ENCODE results near the gene ZNF823. TPM values are rescaled to one million over a fixed set of nuclear protein-coding genes. Genes with fewer than 3 reads are reported as not detected.
"Not testable (repeated sequence)": the region's sequence is repeated elsewhere in the genome, so short reads cannot be mapped to it uniquely, and the experiment has no call there.

The ZNF823 gene
- total RNA-seq, 2 donors from 2014 or later = 10.7 to 13.1 TPM

- H3K36me3 ChIP-seq = peaks cover 13% of the 10 kb centered on the region
- no peak for TF ChIP-seq CTCF (IDR thresholded peaks at IDR 0.05)
- H3K27ac ChIP-seq = no peak overlapping the region
- H3K9ac ChIP-seq (ENCODE audit: low read depth in 2 of 2, low read length in 2 of 2) = no peak overlapping the region
- no peaks in the 10 kb centered on the region for H3K4me1 ChIP-seq
- no peak overlapping the region for H3K4me3 ChIP-seq
- intact Hi-C loops (cut with DNase I) = loop anchor here (10.0 kb wide), 2 partner anchors 76 to 106 kb away; no protein-coding TSS in a partner anchor
- H3K27me3 ChIP-seq = no peaks in the 10 kb centered on the region
- DNase-seq = no peak
- peaks cover 4% of the 10 kb centered on the region for H3K9me3 ChIP-seq
Observed at GRCh38 chr19:11780431-11781020, 41.8 kb upstream of the ZNF823 start.

- peaks cover 13% of the 10 kb centered on the region for H3K36me3 ChIP-seq
- H3K4me3 ChIP-seq; DNase-seq; H3K9me3 ChIP-seq; H3K27ac ChIP-seq; H3K27me3 ChIP-seq; H3K9ac ChIP-seq (ENCODE audit: low read depth in 2 of 2, low read length in 2 of 2); H3K4me1 ChIP-seq; intact Hi-C loops (cut with DNase I): not testable (repeated sequence)
Observed at GRCh38 chr19:11776669-11777068, 37.9 kb upstream of the ZNF823 start.

- H3K4me3 ChIP-seq; H3K27ac ChIP-seq; DNase-seq; intact Hi-C loops (cut with DNase I); H3K9me3 ChIP-seq; H3K4me1 ChIP-seq; H3K27me3 ChIP-seq; H3K36me3 ChIP-seq; H3K9ac ChIP-seq (ENCODE audit: low read depth in 2 of 2, low read length in 2 of 2): not testable (repeated sequence)
Observed at GRCh38 chr19:11771520-11771919, 32.8 kb upstream of the ZNF823 start.

- no peak for DNase-seq
- H3K36me3 ChIP-seq = no peaks in the 10 kb centered on the region
- intact Hi-C loops (cut with DNase I) = no loop called here
- H3K4me3 ChIP-seq = no peak overlapping the region
- no peak overlapping the region for H3K27ac ChIP-seq
- H3K27me3 ChIP-seq = no peaks in the 10 kb centered on the region
- no peak overlapping the region for H3K9ac ChIP-seq (ENCODE audit: low read depth in 2 of 2, low read length in 2 of 2)
- no peaks in the 10 kb centered on the region for H3K9me3 ChIP-seq
- H3K4me1 ChIP-seq = peaks cover 6% of the 10 kb centered on the region
- no peak for TF ChIP-seq CTCF (IDR thresholded peaks at IDR 0.05)
Observed at GRCh38 chr19:11769995-11770394, 31.2 kb upstream of the ZNF823 start.

- DNase-seq = peak; percentile 73
- no peak for TF ChIP-seq CTCF (IDR thresholded peaks at IDR 0.05)
Observed at GRCh38 chr19:11767633-11768133, 28.9 kb upstream of the ZNF823 start.

GRCh38 chr19:11766597-11767591 lies 28.1 kb upstream of the ZNF823 start, which contains the start of gene ZNF441:
ZNF441 (plus strand) TSS chr19:11767000; CDS start chr19:11767194, 194 bp downstream.
- H3K9me3 ChIP-seq = no peaks in the 10 kb centered on the region
- peak within 1 kb of the TSS; percentile 85 for H3K4me3 ChIP-seq
- intact Hi-C loops (cut with DNase I) = no loop called here
- TF ChIP-seq CTCF (IDR thresholded peaks at IDR 0.05) = no peak
- H3K27ac ChIP-seq = peak within 1 kb of the TSS; percentile 97
- H3K36me3 ChIP-seq = no peaks in the 10 kb centered on the region
- peaks cover 6% of the 10 kb centered on the region for H3K4me1 ChIP-seq
- no peaks in the 10 kb centered on the region for H3K27me3 ChIP-seq
- peak; percentile 100 for DNase-seq
- H3K9ac ChIP-seq (ENCODE audit: low read depth in 2 of 2, low read length in 2 of 2) = peak within 1 kb of the TSS; percentile 81 to 92

More at GRCh38 chr19:11767633-11768133, 28.9 kb upstream of the ZNF823 start:
- Histone ChIP-seq H3K36me3 (no peaks in the 10 kb centered on the region), H3K4me1 (peaks cover 6% of the 10 kb centered on the region), H3K27ac (peak overlapping the region; percentile 97), H3K4me3 (peak overlapping the region; percentile 85), H3K27me3 (no peaks in the 10 kb centered on the region), H3K9ac (ENCODE audit: low read depth in 2 of 2, low read length in 2 of 2) (peak overlapping the region; percentile 81 to 92), H3K9me3 (no peaks in the 10 kb centered on the region)
- intact Hi-C loops (cut with DNase I) = no loop called here

All from colonic mucosa (tissue), 4 donors.